Right atrium auricular region (tissue), 2 donors: ENCODE results near the gene HAT1. TPM values are rescaled to one million over a fixed set of nuclear protein-coding genes. Genes with fewer than 3 reads are reported as not detected.
"Not testable (repeated sequence)": the region's sequence is repeated elsewhere in the genome, so short reads cannot be mapped to it uniquely, and the experiment has no call there.

ENCODE experiments used
- DNase-seq: peaks from one replicate; pipeline ENCODE4 v3.0.0-alpha.2; 2019; ENCODE audit warnings: low spot score
- H3K27ac ChIP-seq, 2 donors: fragments of 200-600 bp; sonication (generic); 1 replicate in 1 of 2; 2 replicates in 1 of 2; pipeline ENCODE4 v1.5.1; 2016 to 2019
- H3K27me3 ChIP-seq, 2 donors: fragments of 200-600 bp; sonication (generic); one replicate each; pipeline versions ENCODE4 v1.5.1 to v1.6.0; 2017 to 2019
- H3K36me3 ChIP-seq: fragments of 200-600 bp; sonication (generic); one replicate; pipeline ENCODE4 v1.5.1; 2016
- H3K4me1 ChIP-seq, 2 donors: fragments of 200-600 bp; sonication (generic); one replicate each; pipeline versions ENCODE4 v1.5.1 to v1.6.0; 2017 to 2019
- H3K4me3 ChIP-seq, 2 donors: fragments of 200-600 bp; sonication (generic); 1 replicate in 1 of 2; 2 replicates in 1 of 2; pipeline ENCODE4 v1.5.1; 2017 to 2019; ENCODE audit warnings: mild to moderate bottlenecking in 1 of 2, moderate library complexity in 1 of 2
- H3K9me3 ChIP-seq, 2 donors: fragments of 200-600 bp; sonication (generic); one replicate each; pipeline ENCODE4 v1.5.1; 2019
- total RNA-seq, 2 donors: library from RNA; depleted of rRNA; stranded (reverse); fragments of >200 nt; gene quantifications; one replicate each; pipeline ENCODE4 v1.1.0, GENCODE V29; 2016
- TF ChIP-seq, protein P1 (sequence below), 2 donors: fragments of 200-600 bp; sonication (generic); IDR thresholded peaks; one replicate each; pipeline ENCODE4 v1.5.1; 2019; ENCODE audit warnings: antibody characterized with exemption in 2 of 2

HAT1 gene
- total RNA-seq, 2 donors from 2014 or later: 22.8 to 25.8 TPM

- Histone ChIP-seq H3K4me3 (no peak overlapping the region), H3K36me3 (peaks cover 48% of the 10 kb centered on the region), H3K9me3 (no peaks in the 10 kb centered on the region), H3K4me1 (no peaks in the 10 kb centered on the region), H3K27ac (no peak overlapping the region), H3K27me3 (no peaks in the 10 kb centered on the region)
- TF ChIP-seq, protein P1, sequence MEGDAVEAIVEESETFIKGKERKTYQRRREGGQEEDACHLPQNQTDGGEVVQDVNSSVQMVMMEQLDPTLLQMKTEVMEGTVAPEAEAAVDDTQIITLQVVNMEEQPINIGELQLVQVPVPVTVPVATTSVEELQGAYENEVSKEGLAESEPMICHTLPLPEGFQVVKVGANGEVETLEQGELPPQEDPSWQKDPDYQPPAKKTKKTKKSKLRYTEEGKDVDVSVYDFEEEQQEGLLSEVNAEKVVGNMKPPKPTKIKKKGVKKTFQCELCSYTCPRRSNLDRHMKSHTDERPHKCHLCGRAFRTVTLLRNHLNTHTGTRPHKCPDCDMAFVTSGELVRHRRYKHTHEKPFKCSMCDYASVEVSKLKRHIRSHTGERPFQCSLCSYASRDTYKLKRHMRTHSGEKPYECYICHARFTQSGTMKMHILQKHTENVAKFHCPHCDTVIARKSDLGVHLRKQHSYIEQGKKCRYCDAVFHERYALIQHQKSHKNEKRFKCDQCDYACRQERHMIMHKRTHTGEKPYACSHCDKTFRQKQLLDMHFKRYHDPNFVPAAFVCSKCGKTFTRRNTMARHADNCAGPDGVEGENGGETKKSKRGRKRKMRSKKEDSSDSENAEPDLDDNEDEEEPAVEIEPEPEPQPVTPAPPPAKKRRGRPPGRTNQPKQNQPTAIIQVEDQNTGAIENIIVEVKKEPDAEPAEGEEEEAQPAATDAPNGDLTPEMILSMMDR (IDR thresholded peaks at IDR 0.05): no peak
- DNase-seq: no peak
Measured at GRCh38 chr2:171979103-171979502, 56.8 kb downstream of the HAT1 start.

DNA sequence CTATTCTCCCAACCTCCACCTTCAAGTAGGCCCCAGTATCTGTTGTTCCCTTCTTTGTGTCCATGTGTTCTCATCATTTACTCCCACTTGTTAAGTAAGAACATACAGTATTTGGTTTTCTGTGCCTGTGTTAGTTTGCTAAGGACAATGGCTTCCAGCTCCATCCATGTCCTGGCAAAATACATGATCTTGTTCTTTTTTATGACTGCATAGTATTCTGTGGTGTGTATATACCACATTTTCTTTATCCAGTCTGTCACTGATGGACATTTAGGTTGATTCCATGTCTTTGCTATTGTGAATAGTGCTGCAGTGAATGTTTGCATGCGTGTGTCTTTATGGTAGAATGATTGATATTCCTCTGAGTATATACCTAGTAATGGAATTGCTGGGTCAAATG is 61.7 kb downstream of the HAT1 start:
- not testable (repeated sequence) for H3K27me3 ChIP-seq, H3K4me1 ChIP-seq, H3K27ac ChIP-seq, H3K4me3 ChIP-seq, DNase-seq, H3K9me3 ChIP-seq
- H3K36me3 ChIP-seq: peaks cover 25% of the 10 kb centered on the region

DNA sequence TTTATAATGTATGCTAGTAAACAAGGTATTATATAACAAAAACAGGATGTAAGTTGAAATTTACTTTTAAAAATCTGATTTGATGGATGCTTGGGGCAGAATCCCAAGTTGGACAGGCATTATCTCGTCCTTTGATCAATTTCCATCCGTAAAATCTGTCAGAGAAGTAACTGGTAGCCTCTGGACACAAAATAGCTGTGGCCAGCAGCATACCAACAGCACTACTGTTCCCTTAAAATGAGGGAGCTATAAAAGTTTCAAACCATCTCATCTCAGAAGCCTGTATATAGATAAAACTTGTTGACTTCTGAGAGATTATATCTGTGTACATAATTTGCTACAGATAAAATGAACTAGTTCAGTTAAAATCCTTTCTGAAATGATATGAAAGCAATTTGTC is 62.8 kb downstream of the HAT1 start:
- Histone ChIP-seq H3K4me3 (no peak overlapping the region), H3K4me1 (no peaks in the 10 kb centered on the region), H3K9me3 (no peaks in the 10 kb centered on the region), H3K27ac (no peak overlapping the region), H3K36me3 (peaks cover 14% of the 10 kb centered on the region), H3K27me3 (no peaks in the 10 kb centered on the region)
- TF ChIP-seq, protein P1 (IDR thresholded peaks at IDR 0.05): no peak
- no peak for DNase-seq

- no peaks in the 10 kb centered on the region for H3K27me3 ChIP-seq
- no peaks in the 10 kb centered on the region for H3K9me3 ChIP-seq
- H3K4me1 ChIP-seq: no peaks in the 10 kb centered on the region
- no peak overlapping the region for H3K27ac ChIP-seq
- DNase-seq: no peak
- no peak overlapping the region for H3K4me3 ChIP-seq
- TF ChIP-seq, protein P1 (IDR thresholded peaks at IDR 0.05): no peak
- peaks cover 8% of the 10 kb centered on the region for H3K36me3 ChIP-seq
Measured at GRCh38 chr2:171986778-171987177, 64.5 kb downstream of the HAT1 start.

DNA sequence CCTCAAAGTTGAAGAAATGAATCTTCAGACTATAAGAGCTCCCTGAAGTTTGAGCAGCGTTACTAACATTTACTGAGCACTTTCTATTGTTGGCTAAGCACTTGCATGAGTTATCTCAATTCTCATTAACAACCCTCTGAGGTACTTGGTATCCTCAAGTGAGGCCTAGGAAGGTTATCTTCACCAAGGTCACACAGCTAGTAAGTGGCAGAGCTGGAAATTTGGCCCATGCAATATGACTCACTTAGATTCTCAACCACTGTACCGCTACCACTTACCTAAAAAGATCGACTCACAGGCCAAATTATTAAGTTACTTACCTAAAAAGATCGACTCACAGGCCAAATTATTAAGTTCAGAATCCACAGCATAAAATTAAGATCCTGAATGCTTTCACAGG is 68.8 kb downstream of the HAT1 start:
- no peak overlapping the region for H3K27ac ChIP-seq
- H3K4me1 ChIP-seq: no peaks in the 10 kb centered on the region
- DNase-seq: no peak
- TF ChIP-seq, protein P1 (IDR thresholded peaks at IDR 0.05): no peak
- no peaks in the 10 kb centered on the region for H3K27me3 ChIP-seq
- H3K36me3 ChIP-seq: no peaks in the 10 kb centered on the region
- H3K9me3 ChIP-seq: no peaks in the 10 kb centered on the region
- no peak overlapping the region for H3K4me3 ChIP-seq

DNA sequence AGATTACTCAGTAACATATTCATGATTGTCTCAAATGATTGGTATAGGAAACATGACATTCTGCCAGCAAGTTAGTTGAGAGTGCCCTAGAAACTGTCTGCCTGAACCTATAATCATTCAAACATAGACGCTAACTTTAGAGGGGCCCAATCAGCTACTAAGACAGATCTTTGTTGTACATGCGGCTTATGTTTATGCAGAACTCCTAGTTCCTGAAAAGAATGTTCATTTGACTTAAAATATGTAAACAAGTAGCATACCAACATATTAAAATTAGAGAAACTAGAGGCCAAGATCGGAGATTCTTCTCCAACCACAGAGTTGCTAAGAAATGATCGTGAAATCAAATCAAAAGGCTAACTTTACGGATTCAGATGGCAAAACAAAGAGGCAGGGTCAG is 73.3 kb downstream of the HAT1 start:
- no peaks in the 10 kb centered on the region for H3K36me3 ChIP-seq
- H3K27ac ChIP-seq: no peak overlapping the region
- no peak for DNase-seq
- no peak overlapping the region for H3K4me3 ChIP-seq
- no peaks in the 10 kb centered on the region for H3K9me3 ChIP-seq
- H3K4me1 ChIP-seq: peaks cover 0 to 12% of the 10 kb centered on the region in 2 donors
- TF ChIP-seq, protein P1 (IDR thresholded peaks at IDR 0.05): no peak
- H3K27me3 ChIP-seq: no peaks in the 10 kb centered on the region
